HL-60 (cell line): ENCODE results near the gene GRID1.

ENCODE experiments used
- GABPA ChIP-seq: IDR thresholded peaks from 2 replicates; pipeline ENCODE4 v1.6.1; 2012; ENCODE audit warnings: low read depth
- POLR2AphosphoS5 ChIP-seq: IDR thresholded peaks from 2 replicates; pipeline ENCODE4 v1.6.1; 2012; ENCODE audit warnings: low read depth
- SPI1 ChIP-seq: IDR thresholded peaks from 2 replicates; pipeline ENCODE4 v1.6.1; 2012; ENCODE audit warnings: low read depth, mild to moderate bottlenecking, borderline replicate concordance
- TF ChIP-seq, protein P1 (sequence below): IDR thresholded peaks from one replicate; pipeline ENCODE4 v1.5.1; 2011; ENCODE audit warnings: low read length, control low read depth, inconsistent platforms; ENCODE audit not compliant: insufficient read depth
- TF ChIP-seq, protein P2 (sequence below): IDR thresholded peaks from 2 replicates; pipeline ENCODE4 v1.6.1; 2012; ENCODE audit warnings: low read depth; ENCODE audit not compliant: insufficient replicate concordance

DNA sequence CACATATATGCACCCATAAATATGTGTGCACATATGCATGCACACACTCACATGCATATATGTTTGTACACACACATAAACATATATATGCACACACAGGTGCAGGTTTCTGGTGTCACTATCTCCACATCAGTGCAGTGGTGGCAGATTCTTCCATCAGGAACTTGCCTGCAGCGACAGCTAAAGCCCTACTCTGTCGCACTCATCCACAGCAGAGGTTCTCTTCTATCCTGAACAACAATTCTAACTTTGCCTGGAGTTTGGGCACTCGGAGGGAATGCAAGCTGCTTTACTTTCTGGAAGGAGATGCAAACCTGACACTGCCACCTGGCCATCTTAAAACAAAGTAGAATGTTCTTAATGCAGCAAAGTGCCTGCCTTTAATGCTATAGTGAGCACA, 745.8 kb downstream of the GRID1 start:
- TF ChIP-seq, protein P1, sequence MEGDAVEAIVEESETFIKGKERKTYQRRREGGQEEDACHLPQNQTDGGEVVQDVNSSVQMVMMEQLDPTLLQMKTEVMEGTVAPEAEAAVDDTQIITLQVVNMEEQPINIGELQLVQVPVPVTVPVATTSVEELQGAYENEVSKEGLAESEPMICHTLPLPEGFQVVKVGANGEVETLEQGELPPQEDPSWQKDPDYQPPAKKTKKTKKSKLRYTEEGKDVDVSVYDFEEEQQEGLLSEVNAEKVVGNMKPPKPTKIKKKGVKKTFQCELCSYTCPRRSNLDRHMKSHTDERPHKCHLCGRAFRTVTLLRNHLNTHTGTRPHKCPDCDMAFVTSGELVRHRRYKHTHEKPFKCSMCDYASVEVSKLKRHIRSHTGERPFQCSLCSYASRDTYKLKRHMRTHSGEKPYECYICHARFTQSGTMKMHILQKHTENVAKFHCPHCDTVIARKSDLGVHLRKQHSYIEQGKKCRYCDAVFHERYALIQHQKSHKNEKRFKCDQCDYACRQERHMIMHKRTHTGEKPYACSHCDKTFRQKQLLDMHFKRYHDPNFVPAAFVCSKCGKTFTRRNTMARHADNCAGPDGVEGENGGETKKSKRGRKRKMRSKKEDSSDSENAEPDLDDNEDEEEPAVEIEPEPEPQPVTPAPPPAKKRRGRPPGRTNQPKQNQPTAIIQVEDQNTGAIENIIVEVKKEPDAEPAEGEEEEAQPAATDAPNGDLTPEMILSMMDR: no peak
- no peak for TF ChIP-seq POLR2AphosphoS5
- TF ChIP-seq SPI1: no peak
- TF ChIP-seq GABPA: no peak
- TF ChIP-seq, protein P2, sequence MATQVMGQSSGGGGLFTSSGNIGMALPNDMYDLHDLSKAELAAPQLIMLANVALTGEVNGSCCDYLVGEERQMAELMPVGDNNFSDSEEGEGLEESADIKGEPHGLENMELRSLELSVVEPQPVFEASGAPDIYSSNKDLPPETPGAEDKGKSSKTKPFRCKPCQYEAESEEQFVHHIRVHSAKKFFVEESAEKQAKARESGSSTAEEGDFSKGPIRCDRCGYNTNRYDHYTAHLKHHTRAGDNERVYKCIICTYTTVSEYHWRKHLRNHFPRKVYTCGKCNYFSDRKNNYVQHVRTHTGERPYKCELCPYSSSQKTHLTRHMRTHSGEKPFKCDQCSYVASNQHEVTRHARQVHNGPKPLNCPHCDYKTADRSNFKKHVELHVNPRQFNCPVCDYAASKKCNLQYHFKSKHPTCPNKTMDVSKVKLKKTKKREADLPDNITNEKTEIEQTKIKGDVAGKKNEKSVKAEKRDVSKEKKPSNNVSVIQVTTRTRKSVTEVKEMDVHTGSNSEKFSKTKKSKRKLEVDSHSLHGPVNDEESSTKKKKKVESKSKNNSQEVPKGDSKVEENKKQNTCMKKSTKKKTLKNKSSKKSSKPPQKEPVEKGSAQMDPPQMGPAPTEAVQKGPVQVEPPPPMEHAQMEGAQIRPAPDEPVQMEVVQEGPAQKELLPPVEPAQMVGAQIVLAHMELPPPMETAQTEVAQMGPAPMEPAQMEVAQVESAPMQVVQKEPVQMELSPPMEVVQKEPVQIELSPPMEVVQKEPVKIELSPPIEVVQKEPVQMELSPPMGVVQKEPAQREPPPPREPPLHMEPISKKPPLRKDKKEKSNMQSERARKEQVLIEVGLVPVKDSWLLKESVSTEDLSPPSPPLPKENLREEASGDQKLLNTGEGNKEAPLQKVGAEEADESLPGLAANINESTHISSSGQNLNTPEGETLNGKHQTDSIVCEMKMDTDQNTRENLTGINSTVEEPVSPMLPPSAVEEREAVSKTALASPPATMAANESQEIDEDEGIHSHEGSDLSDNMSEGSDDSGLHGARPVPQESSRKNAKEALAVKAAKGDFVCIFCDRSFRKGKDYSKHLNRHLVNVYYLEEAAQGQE: no peak
